NCI-H187 treated with DMSO at 0.1 percent for 48 hours (cell line): Measurements from ENCODE around the gene TEX13C.
"Not testable (repeated sequence)": the region's sequence is repeated elsewhere in the genome, so short reads cannot be mapped to it uniquely, and the experiment has no call there.

Experiments
- DNase-seq: peaks from one replicate; lab custom pipeline; 2025; lab: John Stamatoyannopoulos, UW

TEX13C gene

GRCh38 chrX:125319646-125320521 is at the start of gene TEX13C:
Gene TEX13C, plus strand, starts transcription at chrX:125319871. Its CDS starts 249 bp downstream, at chrX:125320120.
- no peak for DNase-seq

GRCh38 chrX:125287282-125287681 is 32.4 kb upstream of the TEX13C start:
- DNase-seq: no peak

- no peak for DNase-seq
Observed at GRCh38 chrX:125288343-125288742, 31.3 kb upstream of the TEX13C start.

GRCh38 chrX:125289209-125289608 is 30.5 kb upstream of the TEX13C start:
- DNase-seq: no peak

GRCh38 chrX:125289920-125290319 is 29.8 kb upstream of the TEX13C start:
- DNase-seq: no peak

GRCh38 chrX:125291124-125291523 is 28.5 kb upstream of the TEX13C start:
- no peak for DNase-seq

GRCh38 chrX:125293850-125294780 is 25.6 kb upstream of the TEX13C start:
- DNase-seq: no peak

GRCh38 chrX:125295337-125295736 is 24.3 kb upstream of the TEX13C start:
- DNase-seq: no peak

GRCh38 chrX:125298871-125299270 is 20.8 kb upstream of the TEX13C start:
- DNase-seq: no peak

GRCh38 chrX:125306335-125306866 is 13.3 kb upstream of the TEX13C start:
- no peak for DNase-seq

GRCh38 chrX:125308653-125309052 is 11.0 kb upstream of the TEX13C start:
- DNase-seq: no peak

GRCh38 chrX:125319166-125319565 is 505 bp upstream of the TEX13C start:
- not testable (repeated sequence) for DNase-seq

GRCh38 chrX:125322431-125322830 is 2.8 kb downstream of the TEX13C start:
- DNase-seq: no peak

- no peak for DNase-seq
Observed at GRCh38 chrX:125326599-125326998, 6.9 kb downstream of the TEX13C start.

GRCh38 chrX:125327891-125328290 is 8.2 kb downstream of the TEX13C start:
- DNase-seq: no peak

GRCh38 chrX:125333583-125333982 is 13.9 kb downstream of the TEX13C start:
- no peak for DNase-seq

- no peak for DNase-seq
Observed at GRCh38 chrX:125340490-125340889, 20.8 kb downstream of the TEX13C start.

- no peak for DNase-seq
Observed at GRCh38 chrX:125374169-125374568, 54.5 kb downstream of the TEX13C start.
